Osteoblast (primary cell): Measurements from ENCODE around the gene TKTL2. TPM values are rescaled to one million over a fixed set of nuclear protein-coding genes. Genes with fewer than 3 reads are reported as not detected.
"Not testable (repeated sequence)": the region's sequence is repeated elsewhere in the genome, so short reads cannot be mapped to it uniquely, and the experiment has no call there.

Experiments used
- DNase-seq: peaks from one replicate; pipeline ENCODE4 v3.0.0; 2011; ENCODE audit warnings: low spot score, mixed read lengths; ENCODE audit not compliant: insufficient read length; ENCODE audit errors: missing footprints
- H2AFZ ChIP-seq: 2 replicates; pipeline ENCODE4 v1.6.0; 2011; ENCODE audit warnings: mild to moderate bottlenecking, low read length
- H3K27ac ChIP-seq: 2 replicates; pipeline ENCODE4 v1.5.1; 2011; ENCODE audit warnings: mild to moderate bottlenecking, low read depth, low read length, moderate library complexity
- H3K27me3 ChIP-seq: 2 replicates; pipeline ENCODE4 v1.6.0; 2012; ENCODE audit warnings: mild to moderate bottlenecking, control low read depth, inconsistent platforms, low read length, moderate library complexity; ENCODE audit not compliant: insufficient read depth
- H3K36me3 ChIP-seq: 2 replicates; pipeline ENCODE4 v1.5.1; 2011; ENCODE audit warnings: mild to moderate bottlenecking, low read length, control low read depth, moderate library complexity; ENCODE audit not compliant: insufficient read depth
- H3K4me1 ChIP-seq: 2 replicates; pipeline ENCODE4 v1.5.1; 2011; ENCODE audit warnings: mild to moderate bottlenecking, low read length, control low read depth, moderate library complexity; ENCODE audit not compliant: insufficient read depth
- H3K4me2 ChIP-seq: 2 replicates; pipeline ENCODE4 v1.6.0; 2011; ENCODE audit warnings: mild to moderate bottlenecking, low read length; ENCODE audit not compliant: insufficient read depth
- H3K4me3 ChIP-seq: fragments of 200-600 bp; sonication (generic); 3 replicates; pipeline ENCODE4 v1.5.1; 2012; ENCODE audit warnings: mild to moderate bottlenecking, low read length, inconsistent platforms; ENCODE audit not compliant: insufficient read depth
- H3K79me2 ChIP-seq: 2 replicates; pipeline ENCODE4 v1.6.0; 2012; ENCODE audit warnings: mild to moderate bottlenecking, low read length, control low read depth, inconsistent platforms; ENCODE audit not compliant: insufficient read depth
- H3K9me3 ChIP-seq: 2 replicates; pipeline ENCODE4 v1.5.1; 2011; ENCODE audit warnings: low read depth, low read length, control low read depth
- H4K20me1 ChIP-seq: 2 replicates; pipeline ENCODE4 v1.6.0; 2012; ENCODE audit warnings: mild to moderate bottlenecking, low read length, control low read depth; ENCODE audit not compliant: insufficient read depth
- CTCF ChIP-seq: IDR thresholded peaks from 2 replicates; pipeline ENCODE4 v1.5.1; 2011; ENCODE audit warnings: mild to moderate bottlenecking, low read depth, low read length, moderate library complexity; ENCODE audit errors: extremely low read depth
- total RNA-seq: library from RNA; depleted of rRNA; stranded (reverse); fragments of >200 nt; gene quantifications from 2 replicates; pipeline ENCODE4 v1.2.3, GENCODE V29; 2012

Gene TKTL2
- total RNA-seq, 1 donor = not detected

GRCh38 chr4:163448540-163449203 lies 24.9 kb downstream of the TKTL2 start:
- H3K27ac ChIP-seq = no peak overlapping the region
- H3K36me3 ChIP-seq = no peaks in the 10 kb centered on the region
- DNase-seq = peak; percentile 31
- no peak overlapping the region for H3K4me3 ChIP-seq
- H3K9me3 ChIP-seq = no peaks in the 10 kb centered on the region
- H3K4me1 ChIP-seq = no peaks in the 10 kb centered on the region
- H3K27me3 ChIP-seq = no peaks in the 10 kb centered on the region
- H2AFZ ChIP-seq = no peak overlapping the region
- H3K4me2 ChIP-seq = no peak overlapping the region
- no peaks in the 10 kb centered on the region for H3K79me2 ChIP-seq
- TF ChIP-seq CTCF = no peak
- H4K20me1 ChIP-seq = no peaks in the 10 kb centered on the region

- Histone ChIP-seq H3K4me3 (no peak overlapping the region), H3K36me3 (no peaks in the 10 kb centered on the region), H3K9me3 (no peaks in the 10 kb centered on the region), H3K4me2 (no peak overlapping the region), H3K27me3 (no peaks in the 10 kb centered on the region), H2AFZ (no peak overlapping the region), H3K4me1 (no peaks in the 10 kb centered on the region), H3K27ac (no peak overlapping the region), H3K79me2 (no peaks in the 10 kb centered on the region), H4K20me1 (no peaks in the 10 kb centered on the region)
- no peak for DNase-seq
- TF ChIP-seq CTCF = no peak
Measured at GRCh38 chr4:163447481-163447880, 26.1 kb downstream of the TKTL2 start.

GRCh38 chr4:163447023-163447422 lies 26.5 kb downstream of the TKTL2 start:
- H3K4me2 ChIP-seq, H3K9me3 ChIP-seq, H3K36me3 ChIP-seq, H2AFZ ChIP-seq, H3K79me2 ChIP-seq, H3K27ac ChIP-seq, DNase-seq, H3K27me3 ChIP-seq, H3K4me1 ChIP-seq, H3K4me3 ChIP-seq, H4K20me1 ChIP-seq: not testable (repeated sequence)

GRCh38 chr4:163440040-163440439 lies 33.5 kb downstream of the TKTL2 start:
- no peaks in the 10 kb centered on the region for H3K4me1 ChIP-seq
- no peak for TF ChIP-seq CTCF
- no peak overlapping the region for H2AFZ ChIP-seq

More at GRCh38 chr4:163440040-163440439, 33.5 kb downstream of the TKTL2 start:
- Histone ChIP-seq H3K27ac (no peak overlapping the region), H3K4me2 (no peak overlapping the region), H3K36me3 (no peaks in the 10 kb centered on the region), H4K20me1 (no peaks in the 10 kb centered on the region), H3K9me3 (no peaks in the 10 kb centered on the region), H3K4me3 (no peak overlapping the region), H3K79me2 (no peaks in the 10 kb centered on the region), H3K27me3 (no peaks in the 10 kb centered on the region)
- DNase-seq = no peak

Other genes starting within 250 kb of the TKTL2 start
- gene NPY1R, start 141.2 kb downstream of the TKTL2 start, total RNA-seq = under 0.01 TPM in 2 replicates
- gene NPY5R, start 129.9 kb downstream of the TKTL2 start, total RNA-seq = not detected in 2 replicates
- 22.8 and 25.9 TPM in 2 replicates for gene TMA16, start 20.9 kb upstream of the TKTL2 start, total RNA-seq